GM21717 (cell line): ENCODE results near the gene EPC2.

Experiments used
- ATAC-seq: cut with Tn5 transposase; IDR thresholded peaks from one replicate; pipeline ENCODE4 v1.9.1; 2021; ENCODE audit warnings: mild to moderate bottlenecking, moderate library complexity; ENCODE audit not compliant: unreplicated experiment

The EPC2 gene, protein sequence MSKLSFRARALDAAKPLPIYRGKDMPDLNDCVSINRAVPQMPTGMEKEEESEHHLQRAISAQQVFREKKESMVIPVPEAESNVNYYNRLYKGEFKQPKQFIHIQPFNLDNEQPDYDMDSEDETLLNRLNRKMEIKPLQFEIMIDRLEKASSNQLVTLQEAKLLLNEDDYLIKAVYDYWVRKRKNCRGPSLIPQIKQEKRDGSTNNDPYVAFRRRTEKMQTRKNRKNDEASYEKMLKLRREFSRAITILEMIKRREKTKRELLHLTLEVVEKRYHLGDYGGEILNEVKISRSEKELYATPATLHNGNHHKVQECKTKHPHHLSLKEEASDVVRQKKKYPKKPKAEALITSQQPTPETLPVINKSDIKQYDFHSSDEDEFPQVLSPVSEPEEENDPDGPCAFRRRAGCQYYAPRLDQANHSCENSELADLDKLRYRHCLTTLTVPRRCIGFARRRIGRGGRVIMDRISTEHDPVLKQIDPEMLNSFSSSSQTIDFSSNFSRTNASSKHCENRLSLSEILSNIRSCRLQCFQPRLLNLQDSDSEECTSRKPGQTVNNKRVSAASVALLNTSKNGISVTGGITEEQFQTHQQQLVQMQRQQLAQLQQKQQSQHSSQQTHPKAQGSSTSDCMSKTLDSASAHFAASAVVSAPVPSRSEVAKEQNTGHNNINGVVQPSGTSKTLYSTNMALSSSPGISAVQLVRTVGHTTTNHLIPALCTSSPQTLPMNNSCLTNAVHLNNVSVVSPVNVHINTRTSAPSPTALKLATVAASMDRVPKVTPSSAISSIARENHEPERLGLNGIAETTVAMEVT

DNA sequence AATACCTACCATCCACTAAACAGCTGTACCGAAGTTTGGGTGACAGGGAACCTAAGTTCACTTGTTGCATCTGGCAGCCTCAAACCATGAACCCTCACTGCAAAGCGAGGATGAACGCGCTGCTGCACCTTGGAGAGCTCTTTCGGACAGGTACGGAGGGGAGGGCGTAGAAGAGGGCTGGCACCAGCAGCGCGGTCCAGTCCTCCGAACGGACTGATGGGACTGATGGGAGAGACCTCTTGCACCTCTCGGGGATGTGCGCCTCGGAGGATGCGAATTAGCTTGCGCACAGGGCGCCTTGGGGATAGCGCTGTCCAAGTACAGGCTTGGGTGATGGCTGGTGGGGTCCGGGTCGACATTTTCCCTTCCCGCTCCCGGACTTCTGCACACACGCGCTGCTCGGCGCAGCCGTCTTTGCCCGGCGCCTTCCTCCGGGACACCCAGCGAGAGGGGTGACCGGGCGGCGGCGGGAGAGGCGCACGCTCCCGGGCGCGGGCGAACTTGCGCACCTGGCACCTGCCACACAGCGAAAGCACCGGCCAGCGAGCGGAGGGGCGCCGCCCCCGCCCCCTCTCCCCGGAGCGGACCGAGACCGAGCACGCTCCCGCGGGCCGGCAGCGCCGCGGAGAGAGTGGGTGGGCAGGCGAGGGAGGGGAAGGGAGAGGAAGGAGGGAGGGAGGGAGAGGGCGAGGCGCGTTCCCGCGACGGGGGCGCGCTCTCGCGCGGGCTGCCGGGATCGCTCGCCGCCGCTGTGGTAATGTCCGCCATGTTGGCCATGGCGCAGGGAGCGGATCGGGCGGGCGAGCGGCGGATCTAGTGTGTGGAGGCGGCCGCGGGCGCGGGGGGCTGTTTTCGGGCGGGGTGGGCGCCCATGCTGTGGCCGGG lies at the start of gene EPC2:
EPC2 (plus strand) TSS at position 754 of the 885 bp plus-strand sequence. CDS start 267 bp downstream, outside the sequence.
- ATAC-seq, result peak; percentile 63

DNA sequence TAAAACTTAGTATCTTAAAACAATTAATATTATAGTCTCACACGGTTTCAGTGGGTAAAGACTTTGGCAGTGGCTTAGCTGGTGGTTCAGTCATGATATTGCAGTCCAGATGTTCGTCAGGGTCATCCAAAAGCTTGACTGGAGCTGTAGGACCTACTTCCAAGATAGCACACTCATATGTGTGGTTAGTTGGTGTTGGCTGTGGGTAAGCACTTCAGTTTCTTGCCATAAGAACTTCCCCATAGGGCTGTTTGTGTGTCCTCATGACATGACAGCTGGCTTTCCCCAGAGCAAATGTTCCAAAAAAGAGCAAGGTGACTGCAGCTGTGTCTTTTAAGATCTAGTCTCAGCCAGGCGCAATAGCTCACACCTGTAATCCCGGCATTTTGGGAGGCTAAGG lies 48.5 kb upstream of the EPC2 start:
- ATAC-seq, result no peak

DNA sequence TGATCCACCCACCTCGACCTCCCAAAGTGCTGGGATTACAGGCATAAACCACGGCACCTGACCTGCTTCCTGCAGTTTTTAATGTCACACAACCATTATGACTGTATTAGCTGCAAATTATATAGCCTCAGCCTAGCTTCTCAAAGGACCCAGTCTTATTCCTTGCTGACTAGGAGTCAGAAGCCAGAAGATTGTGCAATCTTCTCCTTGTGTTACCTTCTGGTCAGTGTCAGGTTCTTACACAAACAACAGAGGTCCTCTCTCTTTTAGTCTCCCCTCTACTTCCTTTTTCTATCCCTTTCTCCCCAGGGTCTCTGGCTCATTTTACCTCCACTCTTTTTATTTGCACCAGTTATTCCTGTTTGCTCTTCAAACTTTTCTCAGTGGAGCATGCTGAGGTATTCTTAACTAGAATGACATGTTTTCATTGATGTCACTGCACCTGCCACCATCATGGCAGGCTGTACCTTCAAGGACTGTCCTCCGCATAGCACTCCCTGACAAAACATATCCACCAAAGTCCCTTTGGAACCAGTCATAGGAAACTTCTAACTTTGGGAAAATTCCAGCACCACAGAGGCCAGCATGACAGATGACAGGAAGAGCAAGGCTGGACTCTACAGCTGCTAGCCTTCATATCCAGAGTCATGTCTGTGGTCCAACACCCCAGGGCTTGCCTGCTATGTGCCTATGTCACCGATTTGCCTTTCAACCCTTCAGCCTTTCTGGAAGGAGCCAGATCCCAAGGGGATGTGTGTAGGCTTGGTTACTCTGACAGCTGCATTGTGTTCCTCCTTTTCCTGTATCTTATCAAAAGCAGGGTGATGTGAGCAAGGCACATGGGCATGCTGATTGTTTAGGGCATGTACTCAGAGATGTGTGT lies 45.2 kb upstream of the EPC2 start:
- ATAC-seq, result no peak

DNA sequence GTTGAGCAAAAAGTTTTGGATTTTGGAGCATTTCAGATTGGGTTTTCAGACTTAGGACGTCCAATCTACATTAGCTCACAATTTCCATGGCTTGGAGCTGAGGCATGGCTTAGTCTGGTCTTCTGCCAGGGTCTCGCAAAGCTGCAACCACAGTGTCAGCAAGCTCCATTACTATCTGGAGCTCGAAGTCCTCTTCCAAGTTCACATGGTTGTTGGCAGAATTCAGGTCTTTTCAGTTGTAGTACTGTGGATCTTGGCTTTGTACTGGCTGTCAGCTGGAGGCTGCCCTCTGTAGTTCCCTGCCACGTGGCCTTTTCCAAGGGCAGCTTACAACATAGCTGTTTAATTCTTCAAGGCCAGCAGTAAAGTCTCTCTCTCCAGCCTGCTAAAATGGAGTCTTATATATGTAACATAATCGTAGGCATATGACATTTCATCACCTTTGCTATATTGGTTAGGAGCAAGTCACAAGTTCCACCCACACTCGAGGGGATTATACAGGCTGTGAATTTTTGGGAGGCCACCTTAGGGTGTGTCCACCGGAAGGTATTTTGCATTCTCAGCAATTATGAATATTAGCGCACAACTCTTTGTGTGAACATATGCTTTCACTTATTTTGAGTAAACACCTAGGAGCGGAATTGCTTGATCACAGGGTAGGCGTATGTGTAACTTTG lies 41.5 kb upstream of the EPC2 start:
- ATAC-seq, result peak; percentile 9

DNA sequence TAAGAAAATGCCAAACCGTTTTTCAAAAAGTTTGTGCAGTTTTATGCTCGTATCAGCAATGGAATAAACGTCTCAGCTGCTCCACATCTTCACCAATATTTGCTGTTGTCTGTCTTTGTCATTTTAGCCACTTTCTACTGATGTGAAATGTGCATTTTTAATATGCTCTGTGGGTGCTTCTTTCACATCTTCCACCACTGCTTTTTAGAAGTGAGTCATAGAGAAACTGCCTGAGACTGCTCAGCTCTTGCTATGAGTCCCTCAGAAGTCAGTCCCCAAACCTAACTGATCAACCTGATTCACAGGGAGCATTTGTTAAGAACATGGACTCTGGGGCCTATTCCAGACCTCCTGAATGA lies 41.0 kb upstream of the EPC2 start:
- peak; percentile 100 for ATAC-seq

DNA sequence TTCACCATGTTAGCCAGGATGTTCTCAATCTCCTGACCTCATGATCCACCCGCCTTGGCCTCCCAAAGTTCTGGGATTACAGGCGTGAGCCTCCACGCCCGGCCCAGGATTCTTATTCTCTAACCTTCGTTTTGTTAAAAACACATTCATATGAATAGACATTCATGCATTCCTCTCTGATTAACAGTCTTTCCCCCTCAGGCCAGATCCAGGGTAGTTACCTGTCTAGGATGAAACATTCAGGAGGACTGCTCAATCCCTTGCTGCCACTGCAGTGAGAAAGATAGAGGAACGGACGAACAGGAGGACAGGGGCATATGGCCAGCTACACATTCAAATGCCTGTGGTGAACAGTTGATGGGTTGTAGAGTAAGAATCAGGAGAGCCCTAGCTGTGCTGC lies 39.6 kb upstream of the EPC2 start:
- ATAC-seq, result no peak

DNA sequence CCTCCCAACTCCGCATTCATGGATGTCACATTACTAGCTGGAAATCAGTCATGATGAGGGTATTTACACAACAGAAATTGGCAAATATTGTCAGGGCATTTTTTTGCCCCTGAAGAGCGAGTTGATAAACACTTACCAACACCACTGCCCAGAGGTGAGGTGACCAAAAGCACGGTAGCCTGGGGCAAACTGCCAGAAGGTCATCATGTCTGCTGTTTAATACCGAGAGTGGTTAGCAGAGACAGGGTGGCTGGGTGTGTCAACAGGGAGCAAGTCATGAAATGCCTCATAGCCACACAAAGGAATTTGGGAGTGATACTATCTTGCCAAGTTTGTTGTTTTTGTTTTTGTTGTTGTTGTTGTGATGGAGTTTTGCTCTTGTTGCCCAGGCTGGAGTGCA lies 37.0 kb upstream of the EPC2 start:
- ATAC-seq, result no peak

DNA sequence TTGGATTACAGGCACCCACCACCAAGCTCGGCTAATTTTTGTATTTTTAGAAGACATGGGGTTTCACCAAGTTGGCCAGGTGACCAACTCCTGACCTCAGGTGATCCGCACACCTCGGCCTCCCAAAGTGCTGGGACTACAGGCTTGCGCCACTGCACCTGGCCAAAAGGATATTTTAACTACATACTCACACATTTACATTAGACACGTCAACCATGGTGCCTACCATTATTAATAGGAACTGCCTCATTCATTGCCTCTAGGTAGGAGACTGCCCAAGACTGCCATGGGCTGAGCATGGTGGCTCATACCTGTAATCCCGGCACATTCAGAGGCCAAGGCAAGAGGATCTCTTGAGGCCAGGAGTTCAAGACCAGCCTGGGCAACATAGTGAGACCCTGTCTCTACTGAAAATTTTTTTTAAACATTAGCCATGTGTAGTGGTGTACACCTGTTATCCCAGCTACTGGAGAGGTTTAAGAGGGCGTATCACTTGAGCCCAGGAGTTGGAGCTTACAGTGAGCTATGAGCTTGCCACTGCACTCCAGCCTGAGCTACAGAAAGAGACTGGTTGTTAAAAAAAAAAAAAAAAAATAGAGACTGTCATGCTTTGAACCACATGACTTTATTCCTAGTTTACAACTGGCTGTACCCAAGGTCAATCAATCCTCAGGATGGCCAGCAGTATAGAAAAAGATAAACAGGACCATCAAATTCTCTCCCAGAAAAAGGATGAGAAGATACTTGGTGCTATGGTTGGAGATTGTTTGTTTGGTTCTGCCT lies 31.1 kb upstream of the EPC2 start:
- no peak for ATAC-seq

DNA sequence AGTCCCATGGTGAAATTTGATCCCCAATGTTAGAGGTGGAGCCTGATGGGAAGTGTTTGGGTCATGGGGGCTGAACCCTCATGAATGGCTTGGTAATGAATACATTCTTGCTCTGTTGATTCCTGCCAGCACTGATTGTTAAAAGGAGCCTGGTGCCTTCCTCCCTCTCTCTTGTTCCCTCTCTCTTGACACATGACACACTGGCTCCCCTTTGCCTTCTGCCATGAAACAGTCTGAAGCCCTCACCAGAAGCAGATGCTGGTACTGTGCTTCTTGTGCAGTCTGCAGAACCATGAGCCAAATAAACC lies 30.6 kb upstream of the EPC2 start:
- ATAC-seq, result peak; percentile 28

DNA sequence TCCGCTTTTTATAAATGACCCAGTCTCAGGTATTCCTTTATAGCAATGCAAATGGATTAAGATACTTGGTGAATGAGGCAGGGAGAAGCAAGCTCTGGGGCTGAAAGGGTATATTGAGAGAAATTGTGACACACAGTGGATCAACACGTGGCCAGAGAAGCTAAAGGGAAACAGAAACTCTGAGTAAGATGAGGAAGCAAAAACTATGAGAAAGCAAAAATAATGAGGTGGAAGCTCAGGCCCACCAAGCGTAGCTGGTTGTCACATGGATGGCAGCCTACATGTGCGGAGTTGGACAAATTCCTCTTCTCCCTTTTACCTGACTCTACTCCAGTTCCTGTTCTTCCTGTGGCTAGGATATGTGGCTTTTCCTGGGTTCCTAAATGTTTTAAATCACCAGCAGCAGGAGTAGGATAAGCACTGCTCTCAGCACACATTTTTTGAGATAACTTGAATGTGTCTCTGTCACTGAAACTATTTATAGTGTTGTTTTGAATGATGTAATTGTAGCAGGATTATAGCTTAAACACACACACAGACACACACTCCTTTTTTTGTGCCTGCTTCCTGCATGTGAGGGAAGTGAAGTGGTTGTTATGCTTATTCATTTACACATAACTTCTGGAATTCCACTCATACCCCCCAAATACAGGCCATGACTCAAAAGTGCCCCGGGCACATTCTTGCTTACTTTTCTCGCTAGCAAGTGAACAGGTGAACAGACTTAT lies 30.1 kb upstream of the EPC2 start:
- ATAC-seq, result peak; percentile 98

DNA sequence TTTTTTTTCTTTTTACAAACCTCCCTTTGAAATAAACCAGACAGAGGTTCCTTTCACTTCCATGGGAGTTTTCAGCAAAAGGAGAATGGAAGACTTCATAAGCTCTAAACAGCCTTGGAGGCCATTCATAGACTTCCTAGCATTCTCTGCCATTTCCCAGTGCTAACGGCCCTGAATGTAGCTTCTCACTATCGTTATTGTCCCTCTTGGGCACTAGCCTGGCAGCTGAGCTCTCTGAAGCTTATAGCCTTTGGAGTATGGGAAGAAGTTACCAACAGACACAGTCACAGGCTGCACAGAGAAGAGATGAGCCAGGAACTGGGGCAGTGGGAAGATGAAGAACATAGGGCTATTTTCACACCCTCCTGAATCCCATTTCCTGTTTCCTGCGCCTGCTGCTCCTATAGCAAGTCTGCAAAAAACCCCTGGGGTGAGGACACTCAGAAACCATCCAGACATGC lies 29.1 kb upstream of the EPC2 start:
- ATAC-seq, result no peak

DNA sequence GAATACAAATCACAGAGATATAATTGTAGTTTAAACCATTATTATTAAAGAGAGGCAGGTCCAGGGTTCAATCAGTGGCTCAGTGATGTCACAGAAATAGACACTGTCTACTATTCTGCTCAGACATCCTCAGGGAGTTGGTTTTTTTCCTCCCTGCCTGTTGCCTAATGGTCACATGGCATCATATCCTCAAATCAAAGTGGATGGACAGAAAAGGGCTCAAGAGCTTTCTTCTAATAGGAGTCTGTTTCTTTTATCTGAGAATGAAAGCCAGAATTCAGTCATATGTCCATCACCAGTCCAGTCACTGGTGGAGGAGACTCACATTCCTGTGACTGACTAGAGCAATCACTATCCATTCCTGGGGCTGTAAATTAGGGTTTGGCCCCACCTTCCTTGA lies 27.9 kb upstream of the EPC2 start:
- no peak for ATAC-seq

DNA sequence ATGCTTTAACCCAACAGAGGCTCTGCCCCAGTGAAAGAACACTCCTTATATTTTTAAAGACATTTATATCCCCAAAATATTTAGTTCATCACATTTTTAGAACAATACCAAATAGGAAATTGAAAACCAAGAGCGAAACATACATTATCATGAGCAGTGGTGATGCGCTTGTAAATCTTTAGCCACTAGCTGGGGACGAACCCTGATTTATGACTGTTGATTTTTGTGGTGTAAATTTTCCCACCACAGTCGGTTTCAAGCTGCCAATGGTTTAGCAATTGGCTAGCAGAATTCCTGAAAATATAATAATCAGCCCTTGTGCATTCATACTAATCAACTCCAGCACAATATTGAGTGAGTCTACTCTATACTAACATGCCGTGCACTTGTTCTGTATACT lies 27.3 kb upstream of the EPC2 start:
- no peak for ATAC-seq

DNA sequence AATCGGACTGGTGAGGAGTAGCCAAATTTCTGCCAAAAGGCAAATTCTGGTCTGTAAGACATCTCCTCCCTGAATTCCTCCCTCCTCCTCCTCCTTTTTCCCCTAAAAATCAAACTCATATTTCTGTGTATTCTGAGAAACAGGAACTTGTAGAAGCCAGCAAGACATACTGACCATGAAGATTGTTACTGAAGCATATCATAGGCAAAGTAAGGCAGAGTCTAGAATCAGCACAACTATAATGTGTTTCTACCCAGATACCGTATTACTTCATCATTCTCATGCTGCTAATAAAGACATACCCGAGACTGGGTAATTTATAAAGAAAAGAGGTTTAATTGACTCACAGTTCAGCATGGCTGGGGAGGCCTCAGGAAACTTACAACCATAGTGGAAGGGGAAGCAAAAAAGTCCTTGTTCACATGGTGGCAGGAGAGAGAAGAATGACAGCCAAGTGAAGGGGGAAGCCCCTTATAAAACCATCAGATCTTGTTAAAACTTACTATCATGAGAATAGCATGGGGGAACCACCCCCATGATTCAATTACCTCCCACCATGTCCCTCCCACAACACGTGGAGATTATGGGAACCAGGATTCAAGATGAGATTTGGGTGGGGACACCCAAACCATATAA lies 24.9 kb upstream of the EPC2 start:
- no peak for ATAC-seq

DNA sequence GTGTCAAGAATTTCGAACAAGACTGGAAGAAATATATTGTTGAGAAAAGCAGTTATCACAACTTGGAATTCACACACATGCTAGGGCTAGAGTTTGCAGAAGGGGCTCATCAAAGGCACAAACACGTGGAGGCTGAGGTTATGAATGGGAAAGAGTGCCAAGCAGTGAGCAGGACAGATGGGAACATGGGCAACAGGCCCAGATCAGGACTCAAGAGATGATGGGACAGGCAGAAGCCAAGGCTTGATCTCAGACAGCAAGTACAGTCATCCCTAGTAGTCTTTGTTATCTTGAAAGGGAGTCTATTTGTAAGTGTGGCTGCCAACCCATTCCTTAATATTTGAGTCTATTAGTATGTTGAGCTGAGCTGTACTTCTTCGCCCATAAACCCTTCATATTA lies 22.2 kb upstream of the EPC2 start:
- no peak for ATAC-seq

DNA sequence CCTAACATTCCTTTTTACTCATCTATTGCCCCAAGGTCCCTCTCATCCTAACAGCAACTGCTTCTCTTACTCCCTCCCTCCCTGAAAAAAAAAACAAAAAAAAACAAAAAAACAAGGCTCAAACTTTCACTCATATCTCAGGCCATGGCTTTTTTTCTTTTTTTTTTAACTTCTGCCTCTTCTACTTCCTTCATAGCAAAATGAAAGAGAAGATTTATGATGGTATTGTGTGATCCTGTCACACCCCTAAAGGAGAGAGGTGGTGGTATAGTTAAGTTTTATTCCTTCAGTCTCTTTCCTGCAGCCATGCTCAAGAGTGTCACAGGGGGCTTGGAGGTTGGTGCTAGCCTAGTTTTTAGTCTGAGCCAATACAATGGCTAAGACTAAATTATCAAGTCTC lies 21.5 kb upstream of the EPC2 start:
- no peak for ATAC-seq

DNA sequence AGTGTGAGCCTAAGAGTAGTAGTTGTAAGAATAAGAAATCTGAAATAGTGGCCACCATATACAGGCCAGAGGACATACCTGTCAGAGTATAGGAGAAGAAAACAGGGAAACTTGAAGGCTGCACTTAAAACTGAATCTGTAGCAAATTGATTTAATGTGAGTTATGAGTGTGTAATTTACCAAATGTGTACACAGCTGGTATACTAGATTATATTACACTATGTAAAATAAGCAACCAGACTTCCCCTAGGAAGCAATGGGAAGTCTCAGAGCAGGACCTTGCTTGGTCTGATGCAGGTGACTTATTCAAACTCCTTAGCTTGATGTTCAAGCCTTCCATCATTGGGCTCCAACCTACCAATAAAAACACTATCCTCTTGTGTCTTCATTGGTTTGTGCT lies 17.3 kb upstream of the EPC2 start:
- ATAC-seq, result no peak

DNA sequence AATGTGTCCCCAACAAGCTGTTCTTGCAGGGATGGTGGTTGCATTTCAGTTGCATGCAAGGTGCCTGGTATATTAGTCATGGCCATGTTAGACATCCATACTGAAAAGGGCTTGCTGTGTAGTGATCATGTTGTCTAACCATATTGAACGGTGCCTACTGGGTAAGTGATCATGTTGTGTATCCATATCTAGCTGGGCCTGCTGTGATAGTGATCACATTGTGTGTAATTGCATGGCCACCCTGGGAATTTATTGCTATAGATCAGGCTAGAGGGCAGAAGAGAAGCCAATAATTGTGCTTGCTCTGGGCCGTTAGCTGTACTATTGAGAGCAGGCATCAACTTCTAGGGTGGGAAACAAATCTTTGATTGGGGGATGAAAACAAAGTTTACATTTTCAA lies 9.8 kb upstream of the EPC2 start:
- no peak for ATAC-seq
